Measurements from ENCODE around the gene NIPSNAP2.

DNA sequence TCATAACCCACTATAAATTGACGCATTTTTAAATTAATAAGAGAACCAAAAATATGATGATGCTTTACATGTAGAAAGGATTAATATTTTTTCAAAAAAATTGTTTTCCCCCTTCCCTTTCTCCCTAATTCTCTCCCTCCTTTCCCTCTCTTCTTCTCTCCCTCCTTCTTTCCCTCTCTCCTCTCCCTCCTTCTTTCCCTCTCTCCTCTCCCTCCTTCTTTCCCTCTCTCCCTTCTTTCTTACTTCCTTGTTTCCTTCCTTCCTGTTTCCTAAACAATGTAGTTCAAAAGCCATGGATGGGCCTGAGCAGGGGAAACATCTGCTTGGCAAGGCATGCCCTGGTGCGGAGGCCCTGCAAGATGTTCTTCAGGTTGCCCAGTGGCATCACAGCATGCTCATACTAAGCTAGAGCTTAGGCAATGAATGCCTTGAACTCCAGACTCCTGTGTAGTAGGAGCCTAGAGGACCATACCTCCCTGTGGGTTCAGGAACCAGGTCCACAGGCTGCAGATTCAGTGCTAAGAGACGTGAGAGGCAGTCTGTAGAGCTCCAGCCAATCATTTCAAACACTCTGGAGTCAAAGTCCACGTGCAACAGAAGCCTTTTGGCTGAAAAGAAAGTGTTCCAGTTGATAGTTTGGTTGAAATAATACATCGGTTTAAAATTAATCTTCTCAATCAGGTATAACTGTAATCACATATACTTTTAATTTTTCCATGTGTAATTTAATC lies 32.8 kb upstream of the NIPSNAP2 start:
- TF ChIP-seq, protein P1, sequence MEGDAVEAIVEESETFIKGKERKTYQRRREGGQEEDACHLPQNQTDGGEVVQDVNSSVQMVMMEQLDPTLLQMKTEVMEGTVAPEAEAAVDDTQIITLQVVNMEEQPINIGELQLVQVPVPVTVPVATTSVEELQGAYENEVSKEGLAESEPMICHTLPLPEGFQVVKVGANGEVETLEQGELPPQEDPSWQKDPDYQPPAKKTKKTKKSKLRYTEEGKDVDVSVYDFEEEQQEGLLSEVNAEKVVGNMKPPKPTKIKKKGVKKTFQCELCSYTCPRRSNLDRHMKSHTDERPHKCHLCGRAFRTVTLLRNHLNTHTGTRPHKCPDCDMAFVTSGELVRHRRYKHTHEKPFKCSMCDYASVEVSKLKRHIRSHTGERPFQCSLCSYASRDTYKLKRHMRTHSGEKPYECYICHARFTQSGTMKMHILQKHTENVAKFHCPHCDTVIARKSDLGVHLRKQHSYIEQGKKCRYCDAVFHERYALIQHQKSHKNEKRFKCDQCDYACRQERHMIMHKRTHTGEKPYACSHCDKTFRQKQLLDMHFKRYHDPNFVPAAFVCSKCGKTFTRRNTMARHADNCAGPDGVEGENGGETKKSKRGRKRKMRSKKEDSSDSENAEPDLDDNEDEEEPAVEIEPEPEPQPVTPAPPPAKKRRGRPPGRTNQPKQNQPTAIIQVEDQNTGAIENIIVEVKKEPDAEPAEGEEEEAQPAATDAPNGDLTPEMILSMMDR (IDR thresholded peaks at IDR 0.05 in 2 of 3, conservative IDR thresholded peaks at IDR 0.05 in 1 of 3; ENCODE audit: control insufficient read depth in 2 of 3, extremely low read depth in 1 of 3, insufficient read depth in 1 of 3, low read depth in 3 of 3, low read length in 3 of 3): no peak
- TF ChIP-seq MTA2 (IDR thresholded peaks at IDR 0.05; ENCODE audit: low read depth): no peak
- no peak for TF ChIP-seq CHD2 (IDR thresholded peaks at IDR 0.05; ENCODE audit: borderline replicate concordance, low read depth, low read length)
- no peak for TF ChIP-seq CREB1 (IDR thresholded peaks at IDR 0.05; ENCODE audit: low read depth)
- TF ChIP-seq POLR2A (IDR thresholded peaks at IDR 0.05; ENCODE audit: low read depth, low read length): no peak
